Effector CD4-positive, alpha-beta T cell (primary cell): ENCODE data around the gene CENPP.

Experiments used
- DNase-seq: peaks from one replicate; pipeline ENCODE4 v3.0.0-alpha.2; 2020

CENPP gene

DNA sequence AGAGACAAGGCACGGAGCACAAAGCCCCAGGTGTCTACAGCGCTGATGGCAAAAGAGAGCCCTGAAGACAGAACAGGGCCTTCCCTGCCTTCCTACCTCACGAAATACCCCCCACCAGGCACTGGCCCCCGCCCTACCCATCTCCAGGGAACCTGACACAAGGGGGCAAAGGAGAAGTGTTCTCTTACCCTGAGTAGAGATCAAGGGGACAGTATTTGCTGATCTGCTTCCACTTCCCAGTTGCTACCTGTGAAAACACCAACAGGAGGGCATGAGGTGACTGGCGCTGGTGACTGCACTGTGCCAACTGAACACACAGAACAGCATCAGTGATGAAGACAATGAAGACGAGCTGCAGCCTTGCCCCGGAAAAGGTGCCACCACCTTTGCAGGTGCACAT lies 316.8 kb downstream of the CENPP start:
- DNase-seq = no peak

DNA sequence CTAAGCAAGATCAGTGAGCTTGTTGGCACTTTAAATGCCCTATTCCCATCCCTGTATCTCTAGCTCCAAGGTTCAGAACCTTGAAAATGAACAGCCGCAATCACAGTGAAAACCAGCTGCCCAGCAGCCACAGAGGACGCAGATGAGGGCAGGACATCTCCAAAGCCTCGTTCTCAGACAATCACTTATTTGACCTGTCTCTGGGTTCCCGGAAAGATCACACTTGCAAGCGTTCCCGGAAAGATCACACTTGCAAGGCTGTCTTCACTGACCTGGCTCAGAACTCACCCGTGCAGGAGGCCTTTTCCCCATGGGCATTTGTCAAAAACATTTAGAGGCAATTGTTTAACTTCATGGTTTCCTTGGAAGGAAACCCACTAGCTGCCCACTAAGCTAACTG lies 318.5 kb downstream of the CENPP start:
- no peak for DNase-seq

DNA sequence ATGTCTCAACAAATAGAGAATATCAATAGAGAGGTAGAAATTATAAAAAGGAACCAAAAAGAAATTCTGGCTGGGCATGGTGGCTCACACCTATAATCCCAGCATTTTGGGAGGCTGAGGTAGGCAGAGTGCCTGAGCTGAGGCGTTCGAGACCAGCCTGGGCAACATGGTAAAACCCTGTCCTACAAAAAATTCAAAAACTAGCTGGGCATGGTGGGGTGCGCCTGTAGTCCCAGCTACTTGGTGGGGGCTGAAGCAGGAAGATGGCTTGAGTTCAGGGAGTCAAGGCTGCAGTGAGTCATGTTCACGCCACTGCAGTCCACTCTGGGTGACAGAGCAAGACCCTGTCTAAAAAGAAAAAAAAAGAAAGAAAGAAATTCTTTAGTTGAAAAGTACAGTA lies 319.3 kb downstream of the CENPP start:
- DNase-seq = no peak

DNA sequence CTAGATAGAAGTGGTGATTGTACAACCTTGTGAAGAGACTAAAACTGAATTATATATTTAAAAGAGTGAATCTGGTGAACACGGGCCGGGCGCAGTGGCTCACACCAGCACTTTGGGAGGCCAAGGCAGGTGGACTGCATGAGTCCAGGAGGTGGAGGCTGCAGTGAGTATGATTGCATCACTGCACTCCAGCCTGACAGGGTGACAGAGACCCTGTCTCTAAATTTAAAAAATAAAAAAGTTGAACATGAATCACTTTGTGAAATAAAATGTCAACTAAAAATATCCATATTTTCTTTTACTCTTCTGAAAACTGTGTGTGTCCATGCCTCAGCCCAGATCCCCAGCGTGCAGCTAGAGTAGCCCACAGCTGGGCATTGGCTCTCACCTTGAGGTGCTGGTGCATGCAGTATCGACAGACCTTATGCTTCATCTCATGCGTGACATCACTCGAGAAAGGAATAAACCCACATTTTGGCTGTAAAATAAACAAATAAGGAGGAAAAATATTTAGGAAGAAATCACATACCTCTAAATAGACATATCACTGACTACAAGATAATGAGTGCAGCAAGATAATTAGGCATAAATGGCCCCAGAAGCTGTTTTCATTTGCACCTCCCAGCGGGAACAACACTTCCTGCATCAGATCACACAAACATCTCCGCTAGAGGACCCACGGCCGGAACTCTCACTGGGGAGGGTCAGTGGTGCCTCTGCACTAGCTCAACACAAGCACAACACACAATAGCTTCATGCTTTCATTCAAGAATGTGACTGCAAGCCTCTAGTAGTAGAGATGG lies 322.1 kb downstream of the CENPP start:
- DNase-seq = no peak

DNA sequence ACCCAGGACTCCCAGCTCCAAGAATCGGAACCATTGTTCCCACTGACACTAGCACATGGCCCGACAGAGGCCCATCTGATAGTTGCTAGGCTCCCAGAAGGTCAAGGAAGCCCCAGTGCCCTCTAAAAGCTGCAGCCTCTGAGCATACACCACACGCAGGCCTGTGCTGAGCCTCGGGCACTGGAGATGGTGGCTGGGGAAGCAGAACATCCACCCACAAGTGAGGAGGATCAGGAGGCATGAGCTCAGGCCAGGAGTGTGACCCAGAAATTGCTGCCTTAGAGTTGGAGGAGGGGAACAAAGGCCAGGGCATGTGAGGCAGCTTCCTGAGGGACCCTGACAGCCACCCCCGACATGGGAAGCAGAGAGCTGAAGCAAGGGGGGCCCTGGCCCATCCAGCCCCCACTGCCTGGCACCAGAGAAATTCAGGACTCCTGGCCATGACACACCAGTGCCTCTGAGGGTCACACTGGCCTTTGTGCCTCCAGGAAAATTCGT lies 322.8 kb downstream of the CENPP start:
- DNase-seq = no peak

DNA sequence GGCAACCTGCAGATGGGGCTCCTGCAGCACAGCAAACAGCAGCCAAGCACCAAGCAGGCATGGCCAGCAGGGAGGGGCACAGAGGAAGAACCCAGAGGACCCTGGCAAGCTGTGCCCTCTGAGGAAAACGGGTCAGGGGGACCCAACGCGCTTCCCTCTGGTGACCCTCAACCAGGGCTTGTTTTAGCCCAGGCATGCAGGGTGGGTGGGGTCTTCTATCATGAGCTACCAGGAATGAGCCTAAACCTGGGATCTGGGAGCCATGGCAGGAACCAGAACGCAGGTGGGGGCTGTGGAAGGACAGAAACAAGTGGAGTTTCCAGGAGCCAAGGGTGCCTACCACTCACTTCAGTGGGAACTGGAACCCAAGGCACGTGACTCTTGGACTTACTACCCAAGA lies 323.3 kb downstream of the CENPP start:
- DNase-seq = no peak

DNA sequence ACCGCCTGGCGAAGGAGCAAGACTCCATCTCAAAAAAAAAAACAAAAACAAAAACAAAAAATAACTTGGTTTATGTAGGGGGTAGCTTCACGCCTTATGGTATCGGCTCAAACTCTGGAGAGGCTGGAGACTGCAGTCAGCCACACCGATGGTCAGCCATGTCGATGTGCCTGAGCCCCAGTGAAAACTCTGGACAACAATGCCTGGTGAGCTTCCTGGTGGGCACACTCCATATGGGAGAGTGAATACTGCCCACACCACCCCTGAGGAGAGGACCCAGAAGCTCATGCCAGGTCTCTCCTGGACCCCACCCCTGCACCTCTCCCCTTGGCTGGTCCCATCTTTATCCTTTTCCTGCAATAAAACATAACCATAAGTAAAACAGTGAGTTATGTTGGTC lies 324.5 kb downstream of the CENPP start:
- DNase-seq = no peak

DNA sequence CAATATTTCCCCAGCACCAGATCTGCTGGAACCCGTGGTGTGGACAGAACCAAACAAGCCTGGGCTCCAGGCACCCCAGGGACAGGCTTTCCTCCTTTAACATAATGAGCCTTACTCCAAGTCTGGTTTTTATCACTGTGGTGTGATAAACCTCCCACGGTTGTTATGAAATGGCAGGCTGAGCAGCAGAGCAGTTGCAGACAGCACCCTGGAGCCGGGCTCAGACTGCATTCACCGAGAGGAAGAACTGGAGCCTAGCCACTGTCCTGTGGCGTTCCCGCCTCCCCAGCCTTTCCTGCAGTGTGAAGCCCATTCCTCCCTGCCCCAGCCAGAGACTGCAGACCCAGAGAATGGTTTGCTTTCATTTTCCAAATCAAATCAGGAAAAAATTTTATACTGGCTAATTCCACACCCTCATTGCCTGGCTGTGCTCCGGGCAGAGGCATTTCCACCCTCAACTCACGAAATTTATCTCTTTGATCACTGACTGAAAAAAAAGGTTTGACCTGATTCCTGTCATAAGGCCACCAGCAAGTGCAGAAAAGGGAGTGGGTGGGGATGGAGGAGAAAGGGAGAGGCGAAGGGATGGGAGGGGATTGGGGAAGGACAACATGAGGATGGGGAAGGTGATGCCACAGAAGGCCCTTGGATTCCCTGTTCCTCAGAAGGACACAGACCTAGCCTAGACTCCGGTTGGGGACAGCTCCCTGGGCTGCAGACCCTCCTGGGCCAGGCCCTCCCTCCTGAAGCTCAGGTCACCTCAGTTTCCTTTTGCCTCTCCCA lies 325.3 kb downstream of the CENPP start:
- DNase-seq = no peak

DNA sequence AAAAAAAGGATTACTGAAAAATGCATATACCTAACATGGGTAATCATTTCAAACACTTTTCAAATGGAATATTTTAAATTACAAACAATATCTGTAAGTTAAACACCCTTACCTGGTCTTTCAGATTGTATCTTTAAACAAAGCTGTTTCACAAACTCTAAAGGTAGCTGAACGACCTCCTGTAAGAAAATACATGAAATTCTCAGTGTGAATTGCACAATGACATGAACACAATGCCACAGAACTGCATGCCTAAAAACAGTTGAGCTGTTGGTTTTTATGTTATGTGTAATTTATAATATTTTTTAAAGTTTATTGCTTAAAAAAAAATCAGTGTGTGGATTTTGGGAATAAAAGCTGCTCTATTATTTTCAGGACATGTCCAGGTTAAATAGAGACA lies 326.7 kb downstream of the CENPP start:
- DNase-seq = no peak

DNA sequence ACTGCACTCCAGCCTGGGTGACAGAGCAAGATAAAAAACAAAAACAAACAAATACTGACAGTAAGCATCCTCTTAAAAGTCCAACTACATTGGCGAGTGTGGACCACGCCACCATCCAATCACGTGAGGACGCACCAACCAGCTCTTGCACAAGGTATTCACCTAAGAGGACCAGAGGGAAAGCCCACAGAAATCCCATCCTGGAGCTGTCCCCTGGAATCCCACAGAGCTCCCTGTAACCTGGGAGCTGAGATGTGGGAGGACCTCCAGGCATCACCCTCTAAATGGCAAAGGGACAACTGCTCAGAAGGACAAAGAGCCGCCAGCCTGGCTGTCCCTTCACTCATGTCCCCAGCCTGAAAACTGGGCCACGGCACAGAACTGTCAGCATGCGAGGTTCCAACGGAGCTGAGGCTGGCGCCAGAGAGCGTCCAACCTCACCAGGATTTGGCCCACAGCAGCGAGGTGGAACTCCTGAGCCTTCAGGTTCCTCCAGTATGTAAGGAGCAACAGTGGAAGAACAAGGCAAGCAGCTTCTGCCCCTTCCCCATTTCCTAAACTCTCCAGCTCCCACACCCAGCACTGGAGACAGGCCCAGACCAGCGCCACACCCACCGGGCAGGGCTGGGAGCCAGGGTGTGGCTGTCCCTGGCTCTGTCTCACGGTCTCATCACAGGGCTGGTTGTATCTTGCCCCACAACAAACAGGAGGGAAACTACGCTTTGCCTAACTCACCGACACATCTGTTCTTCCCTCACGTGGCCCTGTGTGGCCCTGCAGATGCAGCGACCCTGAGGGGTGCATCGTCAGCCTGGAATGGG lies 328.9 kb downstream of the CENPP start:
- no peak for DNase-seq

DNA sequence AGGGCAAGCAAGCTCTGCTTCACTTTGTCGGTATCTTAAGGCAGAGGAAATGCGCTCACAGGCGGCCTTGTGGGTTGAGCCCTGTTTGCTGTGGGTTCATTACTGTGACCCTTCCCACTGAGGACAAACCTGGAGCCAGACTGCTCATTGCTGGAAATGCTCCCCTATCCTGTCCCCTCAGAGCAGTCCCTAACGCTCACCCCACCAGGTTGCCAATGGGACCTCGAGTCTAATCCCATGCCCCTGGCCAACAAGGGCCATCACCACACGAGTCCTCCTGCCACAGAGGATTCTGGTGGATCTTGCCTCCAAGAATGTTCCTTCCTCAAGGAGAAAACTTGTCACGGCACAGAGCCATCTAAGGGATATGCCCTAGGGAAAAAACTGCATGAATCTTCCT lies 329.6 kb downstream of the CENPP start:
- DNase-seq = no peak

DNA sequence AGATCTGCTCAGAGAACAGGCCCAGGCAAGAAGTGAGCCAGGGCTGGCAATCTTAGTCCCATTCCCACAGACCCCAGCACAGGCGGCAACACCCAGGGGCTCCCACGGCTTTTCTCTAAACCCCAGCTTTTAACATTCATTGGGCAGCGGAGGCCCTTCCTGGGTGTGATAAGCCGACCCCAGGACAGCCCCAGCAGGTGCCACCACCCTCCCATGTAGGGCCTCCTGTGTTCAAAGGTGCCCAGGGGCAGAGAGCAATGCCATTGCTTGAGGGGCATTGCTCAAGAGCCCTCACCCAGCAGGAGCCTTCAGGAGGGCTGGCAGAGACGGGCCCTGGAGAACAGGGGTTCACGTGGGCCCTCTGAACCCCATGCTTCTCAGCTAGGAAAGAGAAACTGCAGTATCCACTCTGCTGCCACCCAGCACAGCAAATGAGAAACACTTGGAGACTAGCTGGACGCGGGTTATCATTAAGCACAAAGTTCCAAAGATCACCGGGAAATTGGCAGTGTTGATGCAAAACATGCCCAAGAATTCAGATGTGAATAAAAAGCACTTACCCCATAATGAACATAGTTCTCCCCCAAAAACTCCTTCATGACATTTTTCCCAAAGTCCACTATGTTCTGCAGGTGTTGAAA lies 330.3 kb downstream of the CENPP start:
- no peak for DNase-seq

DNA sequence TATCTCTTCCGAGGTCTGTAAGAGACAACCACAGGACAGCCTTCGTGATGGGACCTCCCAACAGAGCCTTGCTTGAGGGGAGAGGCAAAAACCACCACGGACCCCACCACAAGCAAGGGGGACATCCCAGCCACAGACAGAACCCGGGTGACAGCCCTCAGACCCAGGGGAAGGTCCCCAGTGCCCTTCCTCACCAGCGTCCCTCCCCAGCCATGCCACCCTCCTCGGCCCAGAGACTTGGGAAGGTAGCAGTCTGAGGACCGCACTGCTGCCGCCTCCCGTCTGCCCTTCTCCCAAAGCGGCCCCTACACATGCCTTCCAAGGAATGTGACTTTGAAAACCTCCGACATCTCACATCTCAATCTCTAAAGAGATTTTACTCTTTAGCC lies 330.8 kb downstream of the CENPP start:
- DNase-seq = no peak

DNA sequence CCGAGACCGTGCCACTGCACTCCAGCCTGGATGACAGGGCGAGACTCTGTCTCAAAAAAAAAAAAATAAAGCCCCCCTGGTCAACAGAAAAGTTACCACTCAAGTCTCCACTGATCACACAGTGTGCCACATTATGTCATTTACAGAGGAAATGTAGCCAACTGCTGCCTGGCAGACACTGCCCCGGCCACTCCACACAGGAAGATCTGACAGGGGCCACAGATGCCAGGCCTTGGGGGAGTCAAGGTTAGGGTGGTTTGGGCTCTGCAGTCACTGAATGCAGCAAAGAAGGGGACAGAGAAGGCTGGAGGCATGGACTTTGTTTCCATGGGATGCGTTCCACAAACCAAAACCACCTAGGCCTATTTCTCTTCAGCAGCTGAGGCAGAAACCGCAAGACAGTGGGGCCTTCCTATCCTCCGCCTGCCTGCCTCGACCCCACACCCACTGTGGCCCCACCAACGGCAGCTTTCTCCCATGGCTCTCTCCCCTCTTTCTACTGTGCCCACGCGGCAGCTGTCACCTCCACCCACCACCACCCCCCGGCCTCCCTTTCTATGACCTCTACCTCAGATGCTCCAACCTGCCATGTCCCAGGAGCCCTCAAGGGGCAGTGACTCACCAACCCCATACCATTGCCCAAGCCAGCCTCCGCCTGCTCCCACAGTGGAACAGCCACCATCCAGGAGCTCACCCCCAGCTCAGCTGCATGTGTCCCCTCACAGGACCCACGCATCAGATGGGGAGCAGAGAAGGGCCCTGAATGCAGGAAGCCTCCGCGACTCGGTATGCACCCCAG lies 331.7 kb downstream of the CENPP start:
- DNase-seq = no peak

DNA sequence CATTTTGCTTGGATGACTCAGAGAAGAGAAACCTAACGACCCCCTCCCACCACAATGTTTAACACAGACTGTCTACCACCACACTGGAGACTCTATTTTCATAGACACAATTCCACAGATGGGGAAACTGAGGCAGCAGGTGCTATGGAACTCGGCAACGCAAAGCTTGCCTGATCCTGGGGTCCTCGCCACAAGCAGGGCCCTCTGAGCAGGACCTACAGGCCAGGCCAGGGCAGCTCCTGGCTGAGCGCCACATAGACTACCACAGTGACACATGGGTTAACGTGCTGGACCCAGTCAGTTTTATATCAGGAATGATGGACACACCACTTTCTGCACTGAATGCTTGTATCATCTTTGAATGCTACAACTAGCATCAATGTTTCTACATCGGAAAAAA lies 332.4 kb downstream of the CENPP start:
- no peak for DNase-seq

DNA sequence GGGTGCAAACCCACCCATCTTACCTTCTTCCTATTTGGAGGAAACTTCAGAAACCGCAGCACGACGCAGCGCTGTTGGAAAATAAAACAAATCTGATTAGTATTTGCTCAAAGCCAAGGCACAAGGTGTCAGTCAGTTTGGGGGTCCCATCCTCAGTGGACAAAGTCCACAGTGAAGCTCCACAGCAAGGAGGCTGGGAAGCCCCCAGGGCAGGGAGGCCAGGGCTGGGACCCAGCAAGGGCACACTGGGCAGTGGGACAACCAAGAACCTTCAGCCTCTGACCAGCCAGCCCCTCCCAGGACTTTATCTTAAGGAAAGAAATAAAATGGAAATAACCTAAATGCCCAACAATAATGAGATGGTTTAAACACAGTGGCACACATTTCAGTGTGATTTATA lies 332.9 kb downstream of the CENPP start:
- DNase-seq = no peak

DNA sequence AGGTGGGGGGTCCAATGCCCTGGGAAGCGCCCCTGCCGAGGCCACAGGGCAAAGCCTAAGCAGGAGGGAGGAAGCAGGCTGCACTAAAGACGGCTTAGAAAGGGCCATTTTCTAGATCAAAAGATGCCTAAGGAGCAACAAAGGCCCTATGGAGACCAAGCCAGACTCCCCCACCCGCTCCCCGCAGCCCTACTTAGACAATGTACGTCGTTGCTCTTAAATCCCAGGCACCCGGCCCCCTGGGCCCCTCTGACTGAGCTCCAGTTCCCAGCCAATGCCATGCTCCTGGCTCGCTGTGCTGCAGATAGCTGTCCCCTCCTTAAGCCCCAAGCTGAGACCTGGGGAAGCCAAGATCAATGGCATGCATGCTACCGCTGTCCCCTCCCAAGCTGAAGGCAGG lies 333.8 kb downstream of the CENPP start:
- DNase-seq = no peak

DNA sequence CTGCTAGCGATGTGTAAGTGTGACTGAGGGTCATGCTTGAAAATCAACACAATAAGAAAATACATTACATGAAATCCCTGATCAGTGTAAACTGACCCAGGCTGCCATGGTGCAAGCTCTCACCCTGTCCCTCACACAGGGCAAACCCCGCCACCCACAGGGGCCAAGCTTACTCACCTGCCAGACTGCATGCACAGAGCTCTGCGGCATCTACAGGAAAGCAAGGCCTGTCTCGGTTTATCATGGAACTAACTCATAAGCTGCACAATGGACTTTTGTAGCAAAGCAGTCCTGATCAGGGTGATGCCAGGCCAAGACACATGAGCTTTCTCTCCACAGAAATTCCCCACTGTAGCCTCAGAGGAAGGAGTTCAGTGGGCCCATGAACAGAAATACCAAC lies 334.5 kb downstream of the CENPP start:
- DNase-seq = no peak

DNA sequence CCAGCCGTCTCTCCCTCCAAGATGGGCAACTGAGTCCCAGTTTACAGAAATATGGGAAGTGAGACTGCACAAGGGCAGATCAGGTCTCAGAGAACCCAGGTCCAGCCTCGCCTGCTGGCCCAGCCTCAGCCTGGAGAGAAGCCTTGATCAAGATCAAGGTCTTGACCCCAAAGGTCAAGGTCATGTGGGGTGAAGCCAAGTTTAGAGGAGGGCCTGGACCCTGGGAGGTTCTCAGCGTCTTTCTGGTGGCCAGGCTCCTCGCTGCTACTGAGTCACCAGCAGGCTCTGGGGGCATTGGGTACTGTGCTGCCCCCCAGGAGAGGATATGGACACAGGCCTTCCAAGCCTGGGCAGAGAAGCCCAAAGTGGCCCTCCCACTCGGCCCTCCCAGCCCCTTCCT lies 335.4 kb downstream of the CENPP start:
- no peak for DNase-seq

DNA sequence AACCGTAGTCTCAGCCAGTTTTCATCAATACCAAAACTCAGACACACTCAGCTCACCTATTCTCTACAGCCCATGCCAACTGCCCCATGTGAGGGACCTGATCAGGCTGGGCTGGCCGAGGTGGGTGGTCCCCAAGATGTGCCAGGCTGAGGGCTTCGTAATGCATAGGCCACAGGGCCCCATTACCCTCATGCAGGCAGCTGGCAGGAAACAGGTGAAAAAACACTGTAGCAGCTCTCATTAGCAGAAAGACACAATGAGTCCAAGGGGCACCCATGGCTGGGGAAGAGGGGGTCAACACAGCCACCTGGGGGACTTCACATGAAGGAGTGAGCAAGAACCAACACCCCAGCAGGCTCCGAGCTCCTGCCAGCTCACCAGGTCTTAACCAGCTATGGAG lies 336.0 kb downstream of the CENPP start:
- DNase-seq = no peak

DNA sequence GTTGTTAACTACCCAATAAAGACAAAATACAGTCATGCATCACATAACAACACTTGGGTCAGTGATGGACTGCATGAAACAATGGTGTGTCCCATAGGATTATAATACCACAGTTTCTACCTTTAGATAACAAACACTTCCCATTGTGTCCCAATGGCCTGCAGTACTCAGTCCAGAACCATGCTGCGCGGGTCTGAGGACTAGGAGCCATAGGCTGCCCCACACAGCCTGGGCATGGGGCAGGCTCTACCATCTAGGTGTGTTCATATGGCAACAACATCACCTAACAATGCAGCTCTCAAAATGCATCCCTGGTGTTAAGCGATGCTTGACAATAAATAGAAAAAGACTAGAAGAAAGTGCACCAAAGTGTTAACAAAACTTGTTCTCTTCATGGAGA lies 337.4 kb downstream of the CENPP start:
- no peak for DNase-seq

DNA sequence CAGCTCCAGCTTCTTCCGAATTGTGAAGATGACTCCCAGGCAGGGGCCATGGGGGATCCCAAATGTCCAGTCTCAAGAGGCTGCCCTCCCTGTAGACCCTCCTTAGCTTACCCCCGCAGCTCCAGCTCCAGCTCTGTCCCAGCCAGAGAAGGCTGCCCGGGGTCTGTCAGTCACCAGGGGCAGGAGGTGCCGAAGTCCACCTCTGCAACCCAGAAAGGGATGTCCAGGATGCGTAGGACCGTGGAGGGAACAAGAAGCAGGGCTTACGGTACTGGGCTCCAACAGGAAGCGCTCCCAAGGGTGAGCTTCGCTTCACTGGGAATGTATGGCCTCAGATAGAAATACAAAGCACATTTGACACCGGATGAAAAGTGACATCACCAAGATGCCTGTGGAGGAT lies 338.2 kb downstream of the CENPP start:
- DNase-seq = no peak
